ENCODE measurements around the gene GLT8D2. TPM values are rescaled to one million over a fixed set of nuclear protein-coding genes. Genes with fewer than 3 reads are reported as not detected.

The GLT8D2 gene
- total and polyA plus RNA-seq, 2 donors (not counting 1 experiment from before 2014, with no cell fraction given), result 36.3 to 90.1 TPM

DNA sequence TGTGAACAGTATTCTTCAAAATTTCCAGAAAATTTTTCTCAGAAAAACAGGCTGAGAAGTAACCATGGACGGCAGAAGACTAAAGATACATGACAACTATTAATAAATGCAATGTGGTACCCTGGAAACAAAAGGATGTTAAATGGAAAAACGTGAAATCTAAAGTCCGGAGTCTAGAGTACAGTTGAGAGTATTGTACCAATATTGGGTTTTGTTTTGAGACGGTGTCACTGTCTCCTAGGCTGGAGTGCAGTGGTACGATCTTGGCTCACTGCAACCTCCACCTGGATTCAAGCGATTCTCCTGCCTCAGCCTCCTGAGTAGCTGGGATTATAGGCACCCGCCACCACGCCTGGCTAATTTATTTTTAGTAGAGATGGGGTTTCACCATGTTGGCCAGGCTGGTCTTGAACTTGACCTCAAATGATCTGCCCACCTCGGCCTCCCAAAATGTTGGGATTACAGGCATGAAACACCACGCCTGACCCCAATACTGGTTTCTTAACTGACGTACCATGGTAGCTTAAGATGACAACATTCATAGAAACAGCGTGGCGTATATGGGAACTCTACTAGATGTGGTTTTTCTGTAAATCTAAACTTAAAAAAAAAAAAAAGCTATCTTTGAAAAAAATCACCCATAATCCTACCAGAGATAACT lies 101.1 kb downstream of the GLT8D2 start:
- Histone ChIP-seq H3K27ac (ENCODE audit: insufficient read depth, low read length) (no peak overlapping the region), H3K27me3 (ENCODE audit: control insufficient read depth, insufficient read depth, low read length) (no peaks in the 10 kb centered on the region), H3K79me2 (ENCODE audit: control insufficient read depth, insufficient read depth, low read length) (peaks cover 5% of the 10 kb centered on the region), H2AFZ (ENCODE audit: low read length) (no peak overlapping the region), H3K4me3 (replicated peaks in 1 of 4; ENCODE audit: control extremely low read depth in 1 of 4, insufficient read depth in 1 of 4, low read depth in 3 of 4, low read length in 4 of 4) (no peak overlapping the region), H3K9ac (ENCODE audit: insufficient read depth, low read length) (no peak overlapping the region), H3K4me1 (ENCODE audit: control insufficient read depth, extremely low read depth, insufficient read depth, low read length) (no peaks in the 10 kb centered on the region), H3K9me3 (ENCODE audit: control insufficient read depth, insufficient read depth, low read depth, low read length) (no peaks in the 10 kb centered on the region), H4K20me1 (ENCODE audit: control insufficient read depth, extremely low read depth, insufficient read depth, low read length) (no peaks in the 10 kb centered on the region), H3K4me2 (ENCODE audit: extremely low read depth, insufficient read depth, low read length) (no peak overlapping the region), H3K36me3 (ENCODE audit: control insufficient read depth, insufficient read depth, low read length) (peaks cover 15% of the 10 kb centered on the region)
- DNase-seq (ENCODE audit: low read depth in 2 of 2), result no peak
- TF ChIP-seq, protein P1, sequence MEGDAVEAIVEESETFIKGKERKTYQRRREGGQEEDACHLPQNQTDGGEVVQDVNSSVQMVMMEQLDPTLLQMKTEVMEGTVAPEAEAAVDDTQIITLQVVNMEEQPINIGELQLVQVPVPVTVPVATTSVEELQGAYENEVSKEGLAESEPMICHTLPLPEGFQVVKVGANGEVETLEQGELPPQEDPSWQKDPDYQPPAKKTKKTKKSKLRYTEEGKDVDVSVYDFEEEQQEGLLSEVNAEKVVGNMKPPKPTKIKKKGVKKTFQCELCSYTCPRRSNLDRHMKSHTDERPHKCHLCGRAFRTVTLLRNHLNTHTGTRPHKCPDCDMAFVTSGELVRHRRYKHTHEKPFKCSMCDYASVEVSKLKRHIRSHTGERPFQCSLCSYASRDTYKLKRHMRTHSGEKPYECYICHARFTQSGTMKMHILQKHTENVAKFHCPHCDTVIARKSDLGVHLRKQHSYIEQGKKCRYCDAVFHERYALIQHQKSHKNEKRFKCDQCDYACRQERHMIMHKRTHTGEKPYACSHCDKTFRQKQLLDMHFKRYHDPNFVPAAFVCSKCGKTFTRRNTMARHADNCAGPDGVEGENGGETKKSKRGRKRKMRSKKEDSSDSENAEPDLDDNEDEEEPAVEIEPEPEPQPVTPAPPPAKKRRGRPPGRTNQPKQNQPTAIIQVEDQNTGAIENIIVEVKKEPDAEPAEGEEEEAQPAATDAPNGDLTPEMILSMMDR (conservative IDR thresholded peaks at IDR 0.05 in 1 of 2, IDR thresholded peaks at IDR 0.05 in 1 of 2; ENCODE audit: low read depth in 1 of 2, low read length in 2 of 2), result no peak
- TF ChIP-seq EZH2 (IDR thresholded peaks at IDR 0.05; ENCODE audit: low read length, missing control alignments), result no peak

DNA sequence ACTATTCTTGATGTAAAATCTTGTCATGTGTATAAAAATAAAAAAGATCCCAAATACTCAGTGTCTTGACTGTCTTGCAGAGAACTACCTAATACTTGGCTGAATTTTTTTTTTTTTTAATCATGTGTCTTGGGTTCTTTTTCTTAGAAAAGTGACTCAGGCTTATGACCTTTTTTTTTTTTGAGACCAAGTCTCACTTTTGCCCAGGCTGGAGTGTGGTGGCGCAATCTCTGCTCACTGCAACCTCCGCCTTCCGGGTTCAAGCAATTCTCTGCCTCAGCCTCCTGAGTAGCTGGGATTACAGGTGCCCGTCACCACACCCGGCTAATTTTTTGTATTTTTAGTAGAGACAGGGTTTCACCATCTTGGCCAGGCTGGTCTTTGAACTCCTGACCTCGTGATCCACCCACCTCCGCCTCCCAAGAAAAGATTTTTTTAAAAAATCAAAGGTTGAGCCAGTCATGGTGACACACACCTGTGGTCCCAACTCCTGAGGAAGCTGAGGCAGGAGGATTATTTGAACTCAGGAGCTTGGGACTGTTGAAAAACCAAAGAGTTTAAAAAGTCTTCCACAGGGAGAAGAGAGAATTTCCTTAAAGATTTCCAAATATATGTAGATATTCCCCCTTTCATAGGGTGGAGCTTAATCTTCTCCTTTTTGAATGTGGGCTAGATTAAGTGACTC lies 102.0 kb downstream of the GLT8D2 start:
- H3K36me3 ChIP-seq (ENCODE audit: control insufficient read depth, insufficient read depth, low read length), result peaks cover 16% of the 10 kb centered on the region
- no peaks in the 10 kb centered on the region for H4K20me1 ChIP-seq (ENCODE audit: control insufficient read depth, extremely low read depth, insufficient read depth, low read length)
- H3K4me2 ChIP-seq (ENCODE audit: extremely low read depth, insufficient read depth, low read length), result no peak overlapping the region
- no peaks in the 10 kb centered on the region for H3K27me3 ChIP-seq (ENCODE audit: control insufficient read depth, insufficient read depth, low read length)
- TF ChIP-seq, protein P1 (conservative IDR thresholded peaks at IDR 0.05 in 1 of 2, IDR thresholded peaks at IDR 0.05 in 1 of 2; ENCODE audit: low read depth in 1 of 2, low read length in 2 of 2), result no peak
- no peak for TF ChIP-seq EZH2 (IDR thresholded peaks at IDR 0.05; ENCODE audit: low read length, missing control alignments)
- H3K27ac ChIP-seq (ENCODE audit: insufficient read depth, low read length), result no peak overlapping the region
- no peak overlapping the region for H3K4me3 ChIP-seq (replicated peaks in 1 of 4; ENCODE audit: control extremely low read depth in 1 of 4, insufficient read depth in 1 of 4, low read depth in 3 of 4, low read length in 4 of 4)
- no peaks in the 10 kb centered on the region for H3K9me3 ChIP-seq (ENCODE audit: control insufficient read depth, insufficient read depth, low read depth, low read length)
- H3K9ac ChIP-seq (ENCODE audit: insufficient read depth, low read length), result no peak overlapping the region
- no peak overlapping the region for H2AFZ ChIP-seq (ENCODE audit: low read length)
- DNase-seq (ENCODE audit: low read depth in 2 of 2), result no peak
- H3K79me2 ChIP-seq (ENCODE audit: control insufficient read depth, insufficient read depth, low read length), result no peaks in the 10 kb centered on the region
- no peaks in the 10 kb centered on the region for H3K4me1 ChIP-seq (ENCODE audit: control insufficient read depth, extremely low read depth, insufficient read depth, low read length)

DNA sequence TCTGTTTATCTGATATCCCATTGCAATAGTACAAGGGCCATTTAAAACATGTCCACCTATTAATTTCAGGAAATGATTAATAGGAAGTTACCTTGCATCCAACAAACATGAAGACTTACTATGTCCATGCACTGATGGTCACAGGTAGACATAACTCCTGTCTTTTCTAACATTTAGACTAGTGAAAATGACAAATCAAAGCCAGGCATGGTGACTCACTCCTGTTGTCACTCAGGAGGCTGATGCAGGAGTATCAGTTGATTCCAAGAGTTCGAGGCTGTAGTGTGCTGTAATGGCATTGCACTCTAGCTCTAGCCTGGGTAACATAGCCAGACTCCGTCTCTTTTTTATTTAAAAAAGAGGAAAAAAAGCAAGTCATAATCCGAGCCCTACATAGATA lies 105.0 kb downstream of the GLT8D2 start:
- no peak overlapping the region for H3K9ac ChIP-seq (ENCODE audit: insufficient read depth, low read length)
- H4K20me1 ChIP-seq (ENCODE audit: control insufficient read depth, extremely low read depth, insufficient read depth, low read length), result no peaks in the 10 kb centered on the region
- no peak overlapping the region for H3K4me3 ChIP-seq (replicated peaks in 1 of 4; ENCODE audit: control extremely low read depth in 1 of 4, insufficient read depth in 1 of 4, low read depth in 3 of 4, low read length in 4 of 4)
- H3K27me3 ChIP-seq (ENCODE audit: control insufficient read depth, insufficient read depth, low read length), result no peaks in the 10 kb centered on the region
- peaks cover 16% of the 10 kb centered on the region for H3K36me3 ChIP-seq (ENCODE audit: control insufficient read depth, insufficient read depth, low read length)
- DNase-seq (ENCODE audit: low read depth in 2 of 2), result no peak
- no peaks in the 10 kb centered on the region for H3K79me2 ChIP-seq (ENCODE audit: control insufficient read depth, insufficient read depth, low read length)
- TF ChIP-seq, protein P1 (conservative IDR thresholded peaks at IDR 0.05 in 1 of 2, IDR thresholded peaks at IDR 0.05 in 1 of 2; ENCODE audit: low read depth in 1 of 2, low read length in 2 of 2), result no peak
- TF ChIP-seq EZH2 (IDR thresholded peaks at IDR 0.05; ENCODE audit: low read length, missing control alignments), result no peak
- H2AFZ ChIP-seq (ENCODE audit: low read length), result no peak overlapping the region
- H3K4me2 ChIP-seq (ENCODE audit: extremely low read depth, insufficient read depth, low read length), result no peak overlapping the region
- H3K27ac ChIP-seq (ENCODE audit: insufficient read depth, low read length), result no peak overlapping the region
- no peaks in the 10 kb centered on the region for H3K9me3 ChIP-seq (ENCODE audit: control insufficient read depth, insufficient read depth, low read depth, low read length)
- no peaks in the 10 kb centered on the region for H3K4me1 ChIP-seq (ENCODE audit: control insufficient read depth, extremely low read depth, insufficient read depth, low read length)

Other genes starting within 250 kb of the GLT8D2 start
- 10.0 and 10.4 TPM in 2 replicates for gene NT5DC3, start 209.0 kb downstream of the GLT8D2 start, total RNA-seq
- 4.1 and 4.7 TPM in 2 replicates for gene NT5DC3, start 209.0 kb downstream of the GLT8D2 start, polyA plus RNA-seq
- 381 and 1,015 TPM in 2 replicates for gene HSP90B1, start 119.8 kb downstream of the GLT8D2 start, total RNA-seq
- gene HSP90B1, start 119.8 kb downstream of the GLT8D2 start, polyA plus RNA-seq, result 779 and 983 TPM in 2 replicates
- 18.8 and 19.3 TPM in 2 replicates for gene TDG, start 84.3 kb downstream of the GLT8D2 start, total RNA-seq
- 15.3 and 19.4 TPM in 2 replicates for gene TDG, start 84.3 kb downstream of the GLT8D2 start, polyA plus RNA-seq
- 28.0 and 36.2 TPM in 2 replicates for gene HCFC2, start 14.3 kb upstream of the GLT8D2 start, total RNA-seq
- gene HCFC2, start 14.3 kb upstream of the GLT8D2 start, polyA plus RNA-seq, result 16.4 and 27.0 TPM in 2 replicates
- gene NFYB, start 88.0 kb upstream of the GLT8D2 start, total RNA-seq, result 32.2 and 48.0 TPM in 2 replicates
- 30.0 and 39.9 TPM in 2 replicates for gene NFYB, start 88.0 kb upstream of the GLT8D2 start, polyA plus RNA-seq
- gene TXNRD1, start 165.6 kb upstream of the GLT8D2 start, total RNA-seq, result 737 and 1,000 TPM in 2 replicates
- gene TXNRD1, start 165.6 kb upstream of the GLT8D2 start, polyA plus RNA-seq, result 436 and 556 TPM in 2 replicates

Data from fibroblast of lung (primary cell).